ENCODE data around the gene WDR4. TPM values are rescaled to one million over a fixed set of nuclear protein-coding genes. Genes with fewer than 3 reads are reported as not detected.
A peak's percentile ranks its signal among the peaks of the same experiment; 100 is the strongest.

WDR4 gene
- total and polyA plus RNA-seq, 2 of the 13 experiments (the other 11 are each of a cell fraction or from before 2014, with no cell fraction given) = 11.3 to 14.4 TPM

DNA sequence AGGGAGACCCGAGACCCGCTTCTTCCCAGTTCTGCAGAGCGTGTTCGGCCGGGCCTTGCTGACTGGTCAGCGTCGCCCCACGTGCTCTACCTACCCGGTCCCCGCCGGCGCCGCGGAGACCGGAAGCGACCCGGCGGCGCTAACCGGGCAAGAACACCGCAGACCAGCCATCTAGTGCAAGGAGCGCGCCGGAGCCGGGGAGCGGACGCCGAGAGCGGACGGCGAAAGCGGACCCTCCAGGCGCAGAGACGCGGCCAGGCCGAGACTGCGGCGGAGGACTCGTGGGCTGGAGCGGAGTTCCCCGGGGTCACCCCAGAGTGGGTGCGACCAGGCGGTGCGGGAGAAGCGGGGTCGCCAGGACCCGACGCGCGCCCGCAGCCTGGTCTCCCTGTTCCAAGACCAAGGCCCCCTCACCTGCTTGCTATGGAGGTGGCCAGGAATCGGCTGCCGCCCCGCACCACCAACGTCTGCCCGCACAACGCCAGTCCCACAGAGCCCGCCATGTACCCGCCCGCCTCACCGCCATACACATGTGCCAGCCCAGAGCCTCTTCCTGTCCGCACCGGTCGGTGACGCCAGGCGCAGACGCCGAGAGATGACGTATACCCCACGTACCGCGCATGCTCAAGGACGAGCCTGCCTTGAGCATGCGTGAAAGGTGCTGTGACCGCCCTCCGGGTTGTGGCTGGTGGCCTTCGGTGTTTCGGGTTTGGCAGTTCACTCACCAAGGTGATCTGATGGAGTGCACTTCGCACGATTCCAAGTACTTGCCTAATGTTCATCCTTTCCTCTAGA lies at the start of gene WDR4 (continued):
- TF ChIP-seq ZNF768 (CRISPR knock-in tag; IDR thresholded peaks at IDR 0.05) (peak; percentile 53), ONECUT2 (CRISPR knock-in tag; IDR thresholded peaks at IDR 0.05) (no peak), GABPA (IDR thresholded peaks at IDR 0.05; ENCODE audit: low read depth, low read length) (peak; percentile 60), GABPA (CRISPR knock-in tag; IDR thresholded peaks at IDR 0.05; ENCODE audit: low read depth) (peak; percentile 85), MEIS2 (CRISPR knock-in tag; IDR thresholded peaks at IDR 0.05) (peak; percentile 11; the same call in 1 of the 2 replicates), PCBP1 (IDR thresholded peaks at IDR 0.05; ENCODE audit: borderline replicate concordance, low read depth, low read length) (peak; percentile 68; the same call in 1 of the 2 replicates), ARID2 (CRISPR knock-in tag; IDR thresholded peaks at IDR 0.05; ENCODE audit: borderline replicate concordance) (0 out of 2 replicates have a peak, but pooled peaks have one; percentile 0), HNRNPH1 (optimal IDR thresholded peaks at IDR 0.05; ENCODE audit: low read depth, low read length) (peak; percentile 63), PHF20 (CRISPR knock-in tag; IDR thresholded peaks at IDR 0.05) (peak; percentile 97), CCDC6 (CRISPR knock-in tag; IDR thresholded peaks at IDR 0.05) (peak; percentile 88; the same call in 1 of the 2 replicates), ZNF230 (CRISPR knock-in tag; IDR thresholded peaks at IDR 0.05) (peak; percentile 96; the same call in 1 of the 2 replicates), ZNF256 (CRISPR knock-in tag; conservative IDR thresholded peaks at IDR 0.05) (no peak; the same call in none of the 2 replicates), ZNF143 (CRISPR knock-in tag; IDR thresholded peaks at IDR 0.05) (0 out of 2 replicates have a peak, but pooled peaks have one; percentile 14), HES4 (CRISPR knock-in tag; IDR thresholded peaks at IDR 0.05; ENCODE audit: borderline replicate concordance) (peak; percentile 44; the same call in 1 of the 2 replicates), ZNF549 (CRISPR knock-in tag; IDR thresholded peaks at IDR 0.05) (0 out of 2 replicates have a peak, but pooled peaks have one; percentile 31), HNF4G (IDR thresholded peaks at IDR 0.05; ENCODE audit: borderline replicate concordance, low read depth, low read length) (no peak), HNF4G (CRISPR knock-in tag; IDR thresholded peaks at IDR 0.05; ENCODE audit: borderline replicate concordance, low read depth) (no peak; the same call in none of the 2 replicates), KDM5B (CRISPR knock-in tag; IDR thresholded peaks at IDR 0.05; ENCODE audit: borderline replicate concordance) (peak; percentile 58), ZNF460 (CRISPR knock-in tag; IDR thresholded peaks at IDR 0.05; ENCODE audit: borderline replicate concordance) (no peak), HNRNPK (IDR thresholded peaks at IDR 0.05; ENCODE audit: low read depth, low read length, poor library complexity, severe bottlenecking) (peak; percentile 67)
- TF ChIP-seq, protein P1, sequence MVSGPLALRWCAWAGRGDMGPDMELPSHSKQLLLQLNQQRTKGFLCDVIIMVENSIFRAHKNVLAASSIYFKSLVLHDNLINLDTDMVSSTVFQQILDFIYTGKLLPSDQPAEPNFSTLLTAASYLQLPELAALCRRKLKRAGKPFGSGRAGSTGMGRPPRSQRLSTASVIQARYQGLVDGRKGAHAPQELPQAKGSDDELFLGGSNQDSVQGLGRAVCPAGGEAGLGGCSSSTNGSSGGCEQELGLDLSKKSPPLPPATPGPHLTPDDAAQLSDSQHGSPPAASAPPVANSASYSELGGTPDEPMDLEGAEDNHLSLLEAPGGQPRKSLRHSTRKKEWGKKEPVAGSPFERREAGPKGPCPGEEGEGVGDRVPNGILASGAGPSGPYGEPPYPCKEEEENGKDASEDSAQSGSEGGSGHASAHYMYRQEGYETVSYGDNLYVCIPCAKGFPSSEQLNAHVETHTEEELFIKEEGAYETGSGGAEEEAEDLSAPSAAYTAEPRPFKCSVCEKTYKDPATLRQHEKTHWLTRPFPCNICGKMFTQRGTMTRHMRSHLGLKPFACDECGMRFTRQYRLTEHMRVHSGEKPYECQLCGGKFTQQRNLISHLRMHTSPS (CRISPR knock-in tag; IDR thresholded peaks at IDR 0.05; ENCODE audit: low read depth) = 0 out of 2 replicates have a peak, but pooled peaks have one; percentile 27
- TF ChIP-seq, protein P2, sequence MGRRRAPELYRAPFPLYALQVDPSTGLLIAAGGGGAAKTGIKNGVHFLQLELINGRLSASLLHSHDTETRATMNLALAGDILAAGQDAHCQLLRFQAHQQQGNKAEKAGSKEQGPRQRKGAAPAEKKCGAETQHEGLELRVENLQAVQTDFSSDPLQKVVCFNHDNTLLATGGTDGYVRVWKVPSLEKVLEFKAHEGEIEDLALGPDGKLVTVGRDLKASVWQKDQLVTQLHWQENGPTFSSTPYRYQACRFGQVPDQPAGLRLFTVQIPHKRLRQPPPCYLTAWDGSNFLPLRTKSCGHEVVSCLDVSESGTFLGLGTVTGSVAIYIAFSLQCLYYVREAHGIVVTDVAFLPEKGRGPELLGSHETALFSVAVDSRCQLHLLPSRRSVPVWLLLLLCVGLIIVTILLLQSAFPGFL (CRISPR knock-in tag; IDR thresholded peaks at IDR 0.05) = 0 out of 2 replicates have a peak, but pooled peaks have one; percentile 48
- TF ChIP-seq, protein P3, sequence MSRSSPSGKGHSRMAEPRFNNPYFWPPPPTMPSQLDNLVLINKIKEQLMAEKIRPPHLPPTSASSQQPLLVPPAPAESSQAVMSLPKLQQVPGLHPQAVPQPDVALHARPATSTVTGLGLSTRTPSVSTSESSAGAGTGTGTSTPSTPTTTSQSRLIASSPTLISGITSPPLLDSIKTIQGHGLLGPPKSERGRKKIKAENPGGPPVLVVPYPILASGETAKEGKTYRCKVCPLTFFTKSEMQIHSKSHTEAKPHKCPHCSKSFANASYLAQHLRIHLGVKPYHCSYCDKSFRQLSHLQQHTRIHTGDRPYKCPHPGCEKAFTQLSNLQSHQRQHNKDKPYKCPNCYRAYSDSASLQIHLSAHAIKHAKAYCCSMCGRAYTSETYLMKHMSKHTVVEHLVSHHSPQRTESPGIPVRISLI (CRISPR knock-in tag; IDR thresholded peaks at IDR 0.05; ENCODE audit: borderline replicate concordance) = no peak
- TF ChIP-seq, protein P4, sequence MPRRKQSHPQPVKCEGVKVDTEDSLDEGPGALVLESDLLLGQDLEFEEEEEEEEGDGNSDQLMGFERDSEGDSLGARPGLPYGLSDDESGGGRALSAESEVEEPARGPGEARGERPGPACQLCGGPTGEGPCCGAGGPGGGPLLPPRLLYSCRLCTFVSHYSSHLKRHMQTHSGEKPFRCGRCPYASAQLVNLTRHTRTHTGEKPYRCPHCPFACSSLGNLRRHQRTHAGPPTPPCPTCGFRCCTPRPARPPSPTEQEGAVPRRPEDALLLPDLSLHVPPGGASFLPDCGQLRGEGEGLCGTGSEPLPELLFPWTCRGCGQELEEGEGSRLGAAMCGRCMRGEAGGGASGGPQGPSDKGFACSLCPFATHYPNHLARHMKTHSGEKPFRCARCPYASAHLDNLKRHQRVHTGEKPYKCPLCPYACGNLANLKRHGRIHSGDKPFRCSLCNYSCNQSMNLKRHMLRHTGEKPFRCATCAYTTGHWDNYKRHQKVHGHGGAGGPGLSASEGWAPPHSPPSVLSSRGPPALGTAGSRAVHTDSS (CRISPR knock-in tag; conservative IDR thresholded peaks at IDR 0.05) = 0 out of 2 replicates have a peak, but pooled peaks have one; percentile 55

Measured in HepG2 (cell line).